Stomach (tissue), 4 donors: Measurements from ENCODE around the gene FRY.

Experiments used
- CTCF ChIP-seq, 7 experiments: fragments of 450-650 bp in 4 of 7; fragments of 200-600 bp in 3 of 7; sonication (generic) in 3 of 7; IDR thresholded peaks; one replicate each; pipeline ENCODE4 v1.5.1; 2016 to 2019; ENCODE audit warnings: antibody characterized with exemption in 7 of 7, control low read depth in 2 of 7, mild to moderate bottlenecking in 1 of 7
- EP300 ChIP-seq: sonication (generic); formaldehyde crosslinking; IDR thresholded peaks from one replicate; pipeline ENCODE4 v1.6.1; 2017; ENCODE audit warnings: antibody characterized with exemption
- POLR2AphosphoS5 ChIP-seq, 3 donors: sonication (generic); formaldehyde crosslinking; IDR thresholded peaks; one replicate each; pipeline ENCODE4 v1.6.1; 2016; ENCODE audit warnings: antibody characterized with exemption in 3 of 3

- TF ChIP-seq POLR2AphosphoS5 (IDR thresholded peaks at IDR 0.05), result peak in 1 of 3 donors; percentile 36
- no peak for TF ChIP-seq CTCF (IDR thresholded peaks at IDR 0.05)
- TF ChIP-seq EP300, result no peak
Measured at GRCh38 chr13:32125221-32125689, 93.7 kb downstream of the FRY start.
